Liver (tissue), 9 donors: Measurements from ENCODE around the gene EFNA2. TPM values are rescaled to one million over a fixed set of nuclear protein-coding genes. Genes with fewer than 3 reads are reported as not detected.

Experiments
- DNase-seq: peaks from one replicate; pipeline ENCODE4 v3.0.0-alpha.2; 2017; ENCODE audit warnings: low spot score
- H3K27ac ChIP-seq, 2 donors: one replicate each; pipeline ENCODE4 v1.7.0; 2013; ENCODE audit warnings: inconsistent platforms in 2 of 2, low read length in 2 of 2, control low read depth in 1 of 2, low read depth in 1 of 2, mild to moderate bottlenecking in 1 of 2
- H3K27me3 ChIP-seq, 4 donors: one replicate each; pipeline versions ENCODE4 v1.6.1 to v1.7.0; 2013; ENCODE audit warnings: low read length in 3 of 4, inconsistent platforms in 1 of 4, mild to moderate bottlenecking in 1 of 4, moderate library complexity in 1 of 4; ENCODE audit not compliant: control insufficient read depth in 4 of 4, insufficient read depth in 4 of 4
- H3K36me3 ChIP-seq, 4 donors: one replicate each; pipeline versions ENCODE4 v1.6.1 to v1.7.0; 2013; ENCODE audit warnings: low read length in 3 of 4, mild to moderate bottlenecking in 3 of 4, low read depth in 1 of 4, moderate library complexity in 1 of 4; ENCODE audit not compliant: control insufficient read depth in 4 of 4, insufficient read depth in 3 of 4
- H3K4me1 ChIP-seq, 4 donors: one replicate each; pipeline versions ENCODE4 v1.6.1 to v1.7.0; 2013; ENCODE audit warnings: low read length in 3 of 4, mild to moderate bottlenecking in 3 of 4, moderate library complexity in 1 of 4; ENCODE audit not compliant: control insufficient read depth in 4 of 4, insufficient read depth in 4 of 4
- H3K4me3 ChIP-seq, 3 donors: one replicate each; pipeline versions ENCODE4 v1.6.1 to v1.7.0; 2013; ENCODE audit warnings: low read length in 3 of 3, control low read depth in 1 of 3, low read depth in 1 of 3, mild to moderate bottlenecking in 1 of 3
- H3K9ac ChIP-seq, 2 donors: one replicate each; pipeline ENCODE4 v1.7.0; 2013; ENCODE audit warnings: low read length in 2 of 2, mild to moderate bottlenecking in 2 of 2, moderate library complexity in 2 of 2, control low read depth in 1 of 2, low read depth in 1 of 2
- H3K9me3 ChIP-seq, 4 donors: one replicate each; pipeline versions ENCODE4 v1.6.1 to v1.7.0; 2013; ENCODE audit warnings: low read length in 3 of 4; ENCODE audit not compliant: control insufficient read depth in 4 of 4
- EGR1 ChIP-seq, 2 donors: IDR thresholded peaks; 2 replicates each; pipeline ENCODE4 v1.6.1; 2016 to 2018; ENCODE audit warnings: antibody characterized with exemption in 2 of 2, low read depth in 2 of 2
- FOXA2 ChIP-seq: IDR thresholded peaks from 2 replicates; pipeline ENCODE4 v1.6.1; 2016; ENCODE audit warnings: antibody characterized with exemption
- GABPA ChIP-seq, 2 donors: IDR thresholded peaks in 1 of 2; conservative IDR thresholded peaks in 1 of 2; 2 replicates each; pipeline ENCODE4 v1.6.1; 2016; ENCODE audit warnings: antibody characterized with exemption in 2 of 2, mild to moderate bottlenecking in 1 of 2, moderate library complexity in 1 of 2
- JUND ChIP-seq, 2 donors: IDR thresholded peaks; 2 replicates each; pipeline ENCODE4 v1.6.1; 2016; ENCODE audit warnings: antibody characterized with exemption in 2 of 2
- MAX ChIP-seq: IDR thresholded peaks from 2 replicates; pipeline ENCODE4 v1.6.1; 2016; ENCODE audit warnings: antibody characterized with exemption
- SP1 ChIP-seq: IDR thresholded peaks from 2 replicates; pipeline ENCODE4 v1.6.1; 2018; ENCODE audit warnings: antibody characterized with exemption, mild to moderate bottlenecking
- TAF1 ChIP-seq: conservative IDR thresholded peaks from 2 replicates; pipeline ENCODE4 v1.6.1; 2016; ENCODE audit warnings: antibody characterized with exemption, mild to moderate bottlenecking
- YY1 ChIP-seq: IDR thresholded peaks from 2 replicates; pipeline ENCODE4 v1.6.1; 2016; ENCODE audit warnings: antibody characterized with exemption, mild to moderate bottlenecking
- WGBS: extraction: QIAGEN DNeasy Blood & Tissue Kit; methylation state at CpG from one replicate; pipeline ENCODE4 v1.1.7; 2013; 5-methylcytosine and 5-hydroxymethylcytosine counted together
- polyA plus RNA-seq, 2 donors: library from polyadenylated mRNA; stranded (reverse) in 1 of 2; unstranded in 1 of 2; fragments of 200-250 nt in 1 of 2; fragments of >200 nt in 1 of 2; fragmentation: Nextera tagmentation in 1 of 2; extraction: Ambion mirVana in 1 of 2; gene quantifications; one replicate each; pipeline versions ENCODE4 v1.2.1 to v1.2.3, GENCODE V29; 2013 to 2015
- total RNA-seq, 2 donors: library from RNA; depleted of rRNA; stranded (reverse); fragments of >200 nt; gene quantifications; one replicate each; pipeline ENCODE4 v1.2.3, GENCODE V29; 2014
- TF ChIP-seq, protein P1 (sequence below): IDR thresholded peaks from 2 replicates; pipeline ENCODE4 v1.6.1; 2016; ENCODE audit warnings: antibody characterized with exemption
- TF ChIP-seq, protein P2 (sequence below): IDR thresholded peaks from 2 replicates; pipeline ENCODE4 v1.6.1; 2016; ENCODE audit warnings: antibody characterized with exemption
- TF ChIP-seq, protein P3 (sequence below): IDR thresholded peaks from 2 replicates; pipeline ENCODE4 v1.6.1; 2016; ENCODE audit warnings: antibody characterized with exemption, mild to moderate bottlenecking
- donor health status: healthy.
- donor health status: healthy.
- donor health status: healthy.
- donor health status: healthy.
- donor health status: healthy.

The EFNA2 gene
- total and polyA plus RNA-seq, 4 donors: 0.98 to 9.8 (median 4.3) TPM

DNA sequence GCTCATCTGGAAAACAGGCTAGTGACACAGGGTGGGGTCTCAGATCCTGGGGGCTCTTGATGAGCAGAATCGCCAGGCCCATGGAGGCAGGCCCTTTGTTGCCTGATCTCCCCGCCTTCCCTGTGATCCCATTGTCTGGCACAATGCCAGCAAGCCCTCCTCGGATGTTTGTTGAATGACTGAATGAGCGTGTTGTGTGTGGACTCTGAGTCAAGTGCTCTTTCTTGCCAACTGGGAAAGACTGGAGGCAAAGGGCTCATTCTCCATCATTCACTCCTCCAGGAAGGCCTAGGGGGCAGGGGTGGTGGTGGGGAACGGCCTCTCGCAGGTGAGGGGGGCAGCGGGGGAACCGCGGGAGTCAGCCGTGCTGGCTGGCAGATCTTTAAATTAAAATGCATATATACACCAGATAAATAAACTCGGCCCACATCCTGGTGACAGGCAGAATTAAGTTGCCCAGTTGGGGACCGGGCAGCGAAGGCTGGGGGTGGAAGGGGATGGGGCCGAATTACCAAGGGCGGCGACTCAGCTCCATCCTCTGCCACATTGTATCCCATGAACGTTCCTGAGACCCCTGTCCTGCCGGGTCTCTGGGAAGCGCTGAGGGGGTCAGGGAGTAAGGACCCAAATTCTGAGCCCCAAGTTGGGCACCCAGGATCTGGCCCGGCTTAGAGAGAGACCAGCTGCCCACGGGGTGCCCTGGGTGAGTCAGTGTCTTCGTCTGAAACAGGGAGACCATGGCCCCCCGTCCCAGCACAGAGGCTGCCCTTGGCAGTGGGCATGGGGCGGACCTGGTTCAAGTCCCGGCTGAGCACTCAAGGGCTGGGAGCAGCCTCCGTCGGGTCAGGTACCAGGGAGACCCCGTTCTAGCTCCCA lies 24.5 kb downstream of the EFNA2 start:
- H3K9ac ChIP-seq: no peak overlapping the region
- H3K9me3 ChIP-seq: no peaks in the 10 kb centered on the region
- DNase-seq: no peak
- no peak overlapping the region for H3K4me3 ChIP-seq
- TF ChIP-seq MAX: no peak
- TF ChIP-seq GABPA (IDR thresholded peaks at IDR 0.05 in 1 of 2, conservative IDR thresholded peaks at IDR 0.05 in 1 of 2): no peak
- TF ChIP-seq YY1: no peak
- TF ChIP-seq TAF1: no peak
- TF ChIP-seq FOXA2: no peak
- TF ChIP-seq, protein P1, sequence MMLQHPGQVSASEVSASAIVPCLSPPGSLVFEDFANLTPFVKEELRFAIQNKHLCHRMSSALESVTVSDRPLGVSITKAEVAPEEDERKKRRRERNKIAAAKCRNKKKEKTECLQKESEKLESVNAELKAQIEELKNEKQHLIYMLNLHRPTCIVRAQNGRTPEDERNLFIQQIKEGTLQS: no peak
- TF ChIP-seq, protein P2, sequence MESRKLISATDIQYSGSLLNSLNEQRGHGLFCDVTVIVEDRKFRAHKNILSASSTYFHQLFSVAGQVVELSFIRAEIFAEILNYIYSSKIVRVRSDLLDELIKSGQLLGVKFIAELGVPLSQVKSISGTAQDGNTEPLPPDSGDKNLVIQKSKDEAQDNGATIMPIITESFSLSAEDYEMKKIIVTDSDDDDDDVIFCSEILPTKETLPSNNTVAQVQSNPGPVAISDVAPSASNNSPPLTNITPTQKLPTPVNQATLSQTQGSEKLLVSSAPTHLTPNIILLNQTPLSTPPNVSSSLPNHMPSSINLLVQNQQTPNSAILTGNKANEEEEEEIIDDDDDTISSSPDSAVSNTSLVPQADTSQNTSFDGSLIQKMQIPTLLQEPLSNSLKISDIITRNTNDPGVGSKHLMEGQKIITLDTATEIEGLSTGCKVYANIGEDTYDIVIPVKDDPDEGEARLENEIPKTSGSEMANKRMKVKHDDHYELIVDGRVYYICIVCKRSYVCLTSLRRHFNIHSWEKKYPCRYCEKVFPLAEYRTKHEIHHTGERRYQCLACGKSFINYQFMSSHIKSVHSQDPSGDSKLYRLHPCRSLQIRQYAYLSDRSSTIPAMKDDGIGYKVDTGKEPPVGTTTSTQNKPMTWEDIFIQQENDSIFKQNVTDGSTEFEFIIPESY: no peak
- no peak for TF ChIP-seq JUND (IDR thresholded peaks at IDR 0.05)
- no peak for TF ChIP-seq EGR1 (IDR thresholded peaks at IDR 0.05; ENCODE audit: low read depth in 2 of 2)
- H3K36me3 ChIP-seq: no peaks in the 10 kb centered on the region
- H3K27me3 ChIP-seq: no peaks in the 10 kb centered on the region
- 78% methylated on average over 28 of the region's 28 CpGs for WGBS
- H3K4me1 ChIP-seq: no peaks in the 10 kb centered on the region
- H3K27ac ChIP-seq: no peak overlapping the region

DNA sequence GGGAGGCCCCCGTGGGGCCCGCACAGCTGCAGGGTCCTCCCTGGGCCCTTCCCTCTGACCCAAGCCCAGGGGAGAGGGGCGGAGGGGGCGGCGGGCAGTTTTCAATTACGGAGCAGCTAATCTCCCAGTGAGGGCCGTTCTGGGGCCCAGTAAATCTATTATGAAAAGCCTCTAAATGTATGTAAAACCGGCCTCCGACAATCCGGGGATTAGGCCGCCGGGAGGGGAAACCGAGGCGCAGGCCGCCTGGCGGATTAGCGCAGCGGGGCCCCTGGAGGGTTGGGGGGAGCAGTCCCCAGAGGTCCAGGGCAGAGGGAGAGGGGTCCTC lies 25.1 kb downstream of the EFNA2 start:
- WGBS: 90% methylated on average over 18 of the region's 18 CpGs
- no peak overlapping the region for H3K9ac ChIP-seq
- DNase-seq: no peak
- no peaks in the 10 kb centered on the region for H3K27me3 ChIP-seq
- peaks cover 0 to 4% (median 1%) of the 10 kb centered on the region in 4 donors for H3K4me1 ChIP-seq
- H3K27ac ChIP-seq: no peak overlapping the region
- H3K9me3 ChIP-seq: no peaks in the 10 kb centered on the region
- no peaks in the 10 kb centered on the region for H3K36me3 ChIP-seq
- TF ChIP-seq, protein P1: no peak
- no peak for TF ChIP-seq GABPA (IDR thresholded peaks at IDR 0.05 in 1 of 2, conservative IDR thresholded peaks at IDR 0.05 in 1 of 2)
- TF ChIP-seq SP1: no peak
- TF ChIP-seq, protein P3, sequence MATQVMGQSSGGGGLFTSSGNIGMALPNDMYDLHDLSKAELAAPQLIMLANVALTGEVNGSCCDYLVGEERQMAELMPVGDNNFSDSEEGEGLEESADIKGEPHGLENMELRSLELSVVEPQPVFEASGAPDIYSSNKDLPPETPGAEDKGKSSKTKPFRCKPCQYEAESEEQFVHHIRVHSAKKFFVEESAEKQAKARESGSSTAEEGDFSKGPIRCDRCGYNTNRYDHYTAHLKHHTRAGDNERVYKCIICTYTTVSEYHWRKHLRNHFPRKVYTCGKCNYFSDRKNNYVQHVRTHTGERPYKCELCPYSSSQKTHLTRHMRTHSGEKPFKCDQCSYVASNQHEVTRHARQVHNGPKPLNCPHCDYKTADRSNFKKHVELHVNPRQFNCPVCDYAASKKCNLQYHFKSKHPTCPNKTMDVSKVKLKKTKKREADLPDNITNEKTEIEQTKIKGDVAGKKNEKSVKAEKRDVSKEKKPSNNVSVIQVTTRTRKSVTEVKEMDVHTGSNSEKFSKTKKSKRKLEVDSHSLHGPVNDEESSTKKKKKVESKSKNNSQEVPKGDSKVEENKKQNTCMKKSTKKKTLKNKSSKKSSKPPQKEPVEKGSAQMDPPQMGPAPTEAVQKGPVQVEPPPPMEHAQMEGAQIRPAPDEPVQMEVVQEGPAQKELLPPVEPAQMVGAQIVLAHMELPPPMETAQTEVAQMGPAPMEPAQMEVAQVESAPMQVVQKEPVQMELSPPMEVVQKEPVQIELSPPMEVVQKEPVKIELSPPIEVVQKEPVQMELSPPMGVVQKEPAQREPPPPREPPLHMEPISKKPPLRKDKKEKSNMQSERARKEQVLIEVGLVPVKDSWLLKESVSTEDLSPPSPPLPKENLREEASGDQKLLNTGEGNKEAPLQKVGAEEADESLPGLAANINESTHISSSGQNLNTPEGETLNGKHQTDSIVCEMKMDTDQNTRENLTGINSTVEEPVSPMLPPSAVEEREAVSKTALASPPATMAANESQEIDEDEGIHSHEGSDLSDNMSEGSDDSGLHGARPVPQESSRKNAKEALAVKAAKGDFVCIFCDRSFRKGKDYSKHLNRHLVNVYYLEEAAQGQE: no peak
- no peak for TF ChIP-seq MAX
- no peak overlapping the region for H3K4me3 ChIP-seq
